Left renal cortex interstitium (tissue), 4 donors: ENCODE data around the gene SPATA12. TPM values are rescaled to one million over a fixed set of nuclear protein-coding genes. Genes with fewer than 3 reads are reported as not detected.
A peak's percentile ranks its signal among the peaks of the same experiment; 100 is the strongest.

ENCODE experiments used
- DNase-seq, 4 donors: peaks; one replicate each; pipeline ENCODE4 v3.0.0-alpha.2; 2013; ENCODE audit warnings: low read depth in 4 of 4, low spot score in 2 of 4, missing footprints in 1 of 4
- polyA plus RNA-seq, 4 donors: library from polyadenylated mRNA; unstranded; fragments of 120-200 nt; gene quantifications; one replicate each; pipeline ENCODE4 v1.2.1, GENCODE V29; 2013; ENCODE audit not compliant: insufficient read length in 4 of 4

SPATA12 gene, protein sequence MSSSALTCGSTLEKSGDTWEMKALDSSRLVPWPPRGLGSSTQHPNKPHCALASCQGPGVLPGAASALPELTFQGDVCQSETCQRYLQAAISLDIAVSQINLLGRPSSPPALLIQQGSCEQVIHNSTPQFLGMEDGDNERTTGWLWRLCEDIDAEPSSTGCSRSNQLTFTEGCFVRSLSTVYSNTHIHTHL
- polyA plus RNA-seq, result under 1 TPM in 3 of 4 donors, not detected in 1; 0.06 to 0.14 (median 0.06) TPM

- DNase-seq, result no peak
Measured at GRCh38 chr3:57060089-57060821, at the start of gene SPATA12. Gene SPATA12 (plus strand): TSS chr3:57060664. CDS start chr3:57073695, 13,031 bp downstream.

DNA sequence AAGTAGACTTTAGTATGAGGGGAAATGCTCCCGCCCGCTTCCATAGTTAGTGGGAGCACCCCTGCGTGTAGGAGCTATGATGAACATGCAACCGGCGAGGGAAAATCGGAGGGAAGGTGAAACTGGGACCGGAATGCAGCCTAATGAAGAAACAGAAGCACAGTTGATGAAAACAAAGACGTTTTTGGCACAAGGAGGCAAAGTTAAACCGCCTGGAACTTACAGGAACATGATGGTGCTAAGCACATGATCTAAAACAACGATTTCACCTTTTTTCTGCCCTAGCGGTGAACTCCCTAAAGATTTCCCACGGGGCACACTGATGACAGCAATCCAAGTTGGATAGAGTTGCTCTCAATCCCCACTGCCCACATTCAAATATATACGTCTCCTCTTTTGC, 49.4 kb upstream of the SPATA12 start:
- DNase-seq, result no peak

DNA sequence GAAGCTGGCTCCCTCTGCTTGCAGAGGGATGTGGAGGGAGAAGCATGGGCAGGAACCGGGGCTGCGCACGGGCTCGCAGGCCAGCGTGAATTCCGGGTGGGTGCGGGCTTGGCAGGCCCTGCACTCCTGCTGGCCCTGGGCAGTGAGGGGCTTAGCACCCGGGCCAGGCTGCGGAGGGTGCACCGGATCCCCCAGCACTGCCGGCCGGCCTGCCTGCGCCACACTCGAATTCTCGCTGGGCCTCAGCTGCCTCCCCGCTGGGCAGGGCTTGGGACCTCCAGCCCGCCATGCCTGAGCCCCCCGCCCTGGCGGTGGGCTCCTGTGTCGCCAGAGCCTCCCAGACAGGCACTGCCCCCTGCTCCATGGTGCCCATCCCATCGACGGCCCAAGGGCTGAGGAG, 47.6 kb upstream of the SPATA12 start:
- no peak for DNase-seq

- no peak for DNase-seq
Measured at GRCh38 chr3:57015350-57015729, 45.1 kb upstream of the SPATA12 start.

DNA sequence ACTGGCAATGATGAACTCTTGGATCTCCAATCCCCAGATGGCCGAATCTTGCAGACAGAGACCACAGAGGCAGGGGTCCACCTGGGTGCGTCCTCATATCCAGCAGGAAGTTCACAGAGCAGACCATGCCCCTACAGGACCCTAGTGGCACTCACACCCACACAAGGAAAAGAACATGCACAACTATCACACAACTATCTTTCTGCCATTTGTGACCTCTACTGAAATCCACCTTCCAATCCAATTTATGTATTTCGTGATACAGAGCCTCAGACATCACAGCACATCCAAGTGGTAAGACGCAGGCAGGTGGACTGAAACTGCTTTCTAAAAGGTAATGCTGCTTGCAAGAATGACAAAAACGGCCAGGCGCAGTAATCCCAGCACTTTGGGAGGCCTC, 44.6 kb upstream of the SPATA12 start:
- no peak for DNase-seq

DNA sequence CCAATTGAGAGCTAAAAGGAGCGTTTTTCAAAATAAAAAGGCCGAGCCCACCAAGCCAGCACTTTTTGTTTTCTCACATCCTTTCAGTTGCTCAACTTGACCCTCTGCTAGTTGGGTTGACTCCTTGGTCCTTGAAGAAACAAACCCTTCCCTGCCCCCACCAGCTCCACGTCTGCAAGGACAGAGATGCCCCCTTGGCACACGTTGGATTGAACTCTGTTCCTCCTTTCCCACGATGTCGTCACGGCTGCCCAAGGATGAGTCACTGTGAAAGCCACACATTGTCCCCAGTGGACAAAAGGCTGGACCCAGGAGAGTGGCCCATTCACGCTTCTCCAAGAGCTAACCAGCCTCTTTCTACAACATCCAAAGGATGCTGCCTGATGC, 43.0 kb upstream of the SPATA12 start:
- no peak for DNase-seq

DNA sequence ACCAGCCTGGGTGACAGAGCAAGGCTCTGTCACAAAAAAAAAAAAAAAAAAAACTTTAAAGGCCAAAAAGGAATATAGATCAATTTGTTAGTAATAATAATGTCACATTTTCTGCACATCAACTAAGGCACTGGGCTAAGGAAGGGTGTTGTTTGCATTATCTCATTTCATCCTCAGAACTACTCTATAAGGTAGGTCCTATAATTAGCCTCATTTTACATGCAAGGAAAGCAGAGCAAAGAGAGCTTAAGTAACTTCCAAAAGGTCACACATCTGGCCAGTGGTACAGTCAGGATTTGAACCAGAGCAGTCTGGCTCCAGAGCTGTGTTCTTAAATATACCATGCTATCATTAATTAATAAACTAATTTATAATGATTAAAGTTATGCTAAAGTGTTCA, 42.2 kb upstream of the SPATA12 start:
- DNase-seq, result no peak

GRCh38 chr3:57019057-57019456, 41.4 kb upstream of the SPATA12 start:
- no peak for DNase-seq

- no peak for DNase-seq
Measured at GRCh38 chr3:57025237-57025636, 35.2 kb upstream of the SPATA12 start.

DNA sequence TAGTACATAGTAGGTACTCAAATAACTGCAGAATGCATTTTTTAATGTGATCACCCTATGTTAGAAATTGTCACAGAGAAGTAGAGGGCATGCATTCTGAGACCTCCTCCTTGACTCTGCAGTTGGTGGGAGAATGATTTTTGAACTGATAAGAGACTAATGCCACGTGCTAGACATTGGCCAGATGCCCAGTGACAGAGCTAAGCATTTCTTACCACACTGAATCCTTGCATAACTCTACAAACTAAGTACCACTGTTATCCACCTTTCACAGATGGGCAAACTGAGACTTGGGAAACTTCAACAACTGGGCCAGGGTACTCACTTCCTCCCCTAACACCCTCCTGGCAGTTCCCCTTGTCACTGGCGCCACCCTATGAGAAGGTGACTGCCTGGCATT, 33.5 kb upstream of the SPATA12 start:
- DNase-seq, result no peak

GRCh38 chr3:57029383-57029782, 31.1 kb upstream of the SPATA12 start:
- DNase-seq, result no peak

DNA sequence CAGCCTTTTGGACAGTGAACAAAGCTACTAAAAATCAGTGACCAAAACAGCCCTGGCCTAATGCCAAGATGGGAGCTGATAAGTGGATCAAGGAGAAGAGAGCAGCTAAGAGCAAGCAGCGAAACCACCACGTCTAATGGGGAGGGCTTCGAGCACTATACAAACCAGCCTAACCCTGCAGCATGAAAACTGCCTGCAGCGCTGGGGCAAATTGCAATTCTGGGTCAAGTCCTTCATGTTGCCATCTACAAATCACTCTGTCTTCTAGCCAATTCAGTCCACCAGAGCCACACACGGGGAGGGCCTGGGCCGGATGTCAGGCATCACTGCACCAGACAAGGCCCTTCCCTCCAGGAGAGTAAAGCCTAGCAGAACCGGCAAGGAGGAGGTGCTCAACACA, 30.5 kb upstream of the SPATA12 start:
- DNase-seq, result peak in 2 of 4 donors; percentile 50 to 65

- DNase-seq, result no peak
Measured at GRCh38 chr3:57030721-57031120, 29.7 kb upstream of the SPATA12 start.

- DNase-seq, result no peak
Measured at GRCh38 chr3:57031631-57032541, 28.6 kb upstream of the SPATA12 start.

DNA sequence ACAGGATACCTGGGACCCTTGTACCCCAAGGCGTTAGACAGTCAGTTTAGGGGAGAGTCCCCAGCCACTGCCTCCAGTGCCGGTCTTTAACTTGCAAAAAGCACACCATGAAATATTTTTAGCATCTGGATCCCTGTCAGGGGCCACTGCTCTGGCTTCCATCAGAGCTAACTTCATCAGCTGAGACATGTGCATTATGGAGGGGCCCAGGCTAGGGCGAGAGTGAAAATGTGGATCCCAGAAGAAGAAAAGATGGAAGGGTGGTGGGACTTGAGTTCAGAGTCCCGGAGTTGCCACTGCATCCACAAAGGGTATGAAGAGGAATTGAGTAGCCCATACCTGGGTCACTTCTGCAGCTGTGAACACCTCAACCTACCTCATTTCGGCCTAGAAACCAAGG, 23.5 kb upstream of the SPATA12 start:
- DNase-seq, result no peak

GRCh38 chr3:57038466-57039164, 21.8 kb upstream of the SPATA12 start:
- no peak for DNase-seq

DNA sequence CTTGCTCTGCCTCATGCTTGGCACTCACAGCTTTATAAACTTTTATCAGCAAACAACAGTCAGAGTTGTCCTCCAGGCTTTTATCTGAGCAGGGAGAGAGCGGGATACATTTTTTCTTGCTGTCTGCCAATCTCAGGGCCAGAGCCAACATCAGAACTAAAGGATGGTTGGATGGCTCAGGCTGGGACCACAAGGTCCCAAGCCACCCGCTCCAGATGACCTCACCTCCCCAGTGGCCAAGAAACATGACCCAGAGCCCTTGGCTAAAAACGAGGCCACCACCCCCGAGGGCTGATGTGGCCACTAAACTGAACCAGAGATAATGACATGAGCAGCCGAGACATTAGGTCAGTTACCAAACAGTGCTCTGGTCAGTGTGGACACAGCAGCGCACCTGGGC, 18.8 kb upstream of the SPATA12 start:
- no peak for DNase-seq

GRCh38 chr3:57043518-57043917, 16.9 kb upstream of the SPATA12 start:
- no peak for DNase-seq

DNA sequence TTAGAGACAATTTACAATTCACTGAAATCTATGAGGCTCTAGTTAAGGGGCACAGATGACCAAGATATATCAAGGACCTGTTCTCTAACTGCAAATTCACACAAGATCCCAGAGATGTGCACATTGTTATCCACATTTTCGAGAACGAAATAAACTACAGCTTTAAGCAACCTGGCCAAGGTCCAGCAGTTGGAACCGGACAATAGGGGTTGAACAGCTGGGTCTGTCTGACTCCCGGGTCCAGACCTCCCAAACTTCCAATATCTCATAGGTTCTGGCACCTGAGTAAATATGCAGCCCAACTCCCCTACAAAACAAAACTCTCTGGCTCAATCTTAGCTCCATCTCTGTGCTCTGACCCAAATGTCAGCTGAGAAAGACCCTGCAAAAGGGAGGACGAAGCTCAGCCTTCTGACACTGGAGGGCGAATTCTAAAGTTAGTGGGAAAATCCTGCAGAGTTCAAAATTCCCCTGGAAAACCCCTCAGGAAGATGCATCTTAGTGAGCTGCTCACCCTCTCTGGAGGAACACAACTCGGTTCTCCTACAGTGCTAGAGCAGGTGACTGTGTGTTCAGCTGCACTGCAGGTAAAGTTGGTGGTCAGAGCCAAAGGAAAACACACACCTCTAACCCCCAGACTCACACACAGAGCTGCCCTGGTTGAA, 14.2 kb upstream of the SPATA12 start:
- DNase-seq, result no peak

DNA sequence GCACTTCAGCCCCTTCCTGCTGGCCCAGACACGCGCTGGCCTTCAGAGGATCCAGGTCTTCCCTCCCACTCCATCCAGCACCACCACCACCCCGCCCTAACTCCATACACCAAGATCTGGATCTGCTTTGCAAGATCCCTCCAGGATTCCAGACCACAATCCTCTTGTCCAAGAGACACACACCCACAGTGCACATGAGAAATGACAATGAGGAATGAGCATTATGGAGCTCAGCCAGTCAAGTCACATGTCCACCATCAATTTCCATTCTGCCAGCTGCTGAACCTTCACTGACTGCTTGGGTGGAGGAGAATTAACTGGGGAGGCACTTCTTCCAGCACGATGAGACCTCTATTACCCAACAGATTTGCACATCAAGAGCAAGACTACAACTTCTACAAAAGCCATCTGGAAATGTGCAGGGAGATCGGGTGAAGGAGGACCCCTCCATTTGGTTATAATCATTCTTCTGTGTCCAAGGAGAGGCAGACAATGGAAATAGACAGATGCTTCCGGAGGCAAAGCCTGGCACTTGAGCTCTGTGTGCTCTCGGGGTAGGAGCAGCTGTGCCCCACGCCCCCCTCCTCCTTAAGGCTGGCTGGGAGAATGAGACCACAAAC, 12.3 kb upstream of the SPATA12 start:
- no peak for DNase-seq
